Caco-2 (cell line): Measurements from ENCODE around the gene GRIA3. TPM values are rescaled to one million over a fixed set of nuclear protein-coding genes. Genes with fewer than 3 reads are reported as not detected.

ENCODE experiments used
- BruUV-seq: library from RNA; stranded (reverse); fragments of 400-500 nt; replicated peaks from 2 replicates; lab custom pipeline; 2021; lab: Mats Ljungman, UMichigan
- CTCF ChIA-PET: fragments of 300-600 bp; sonication (Branson Sonifier 250); formaldehyde crosslinking; loops from one replicate; lab custom pipeline; 2022; ENCODE audit warnings: antibody characterized with exemption; lab: Charles Lee
- POLR2A ChIA-PET: fragments of 300-600 bp; sonication (Branson Sonifier 250); formaldehyde crosslinking; loops from one replicate; lab custom pipeline; 2022; ENCODE audit warnings: antibody characterized with exemption; lab: Charles Lee
- DNase-seq, 2 experiments: peaks; one replicate each; pipeline versions ENCODE4 v3.0.0 to v3.0.0-alpha.2; 2020 to 2022
- H3K27me3 ChIP-seq: replicated peaks from 2 replicates; pipeline ENCODE4 v1.6.0; 2011; ENCODE audit warnings: low read length; ENCODE audit not compliant: control insufficient read depth, insufficient read depth
- H3K36me3 ChIP-seq: 2 replicates; pipeline ENCODE4 v1.5.1; 2011; ENCODE audit warnings: low read length; ENCODE audit not compliant: control insufficient read depth, insufficient read depth
- H3K4me1 ChIP-seq: fragments of 250-450 bp; sonication (Bioruptor Pico); 2 replicates; pipeline ENCODE4 v1.5.1; 2020; ENCODE audit warnings: mild to moderate bottlenecking
- H3K4me3 ChIP-seq: 2 replicates; pipeline ENCODE4 v1.5.1; 2011; ENCODE audit warnings: low read depth, mild to moderate bottlenecking, control low read depth, low read length
- H3K9me3 ChIP-seq: fragments of 250-450 bp; sonication (Bioruptor Pico); 2 replicates; pipeline ENCODE4 v1.5.1; 2020; ENCODE audit warnings: mild to moderate bottlenecking, moderate library complexity
- H3K27ac Mint-ChIP-seq: one replicate; pipeline ENCODE4 v1.8.0; 2022; ENCODE audit warnings: mixed read lengths; ENCODE audit not compliant: unreplicated experiment
- H3K27me3 Mint-ChIP-seq: one replicate; pipeline ENCODE4 v1.8.0; 2022; ENCODE audit warnings: mixed read lengths; ENCODE audit not compliant: insufficient read depth, unreplicated experiment
- H3K36me3 Mint-ChIP-seq: one replicate; pipeline ENCODE4 v1.8.0; 2022; ENCODE audit warnings: mild to moderate bottlenecking, mixed read lengths; ENCODE audit not compliant: insufficient read depth, unreplicated experiment
- H3K4me1 Mint-ChIP-seq: one replicate; pipeline ENCODE4 v1.8.0; 2022; ENCODE audit warnings: low read depth, mixed read lengths; ENCODE audit not compliant: unreplicated experiment
- H3K4me3 Mint-ChIP-seq: one replicate; pipeline ENCODE4 v1.8.0; 2022; ENCODE audit warnings: mild to moderate bottlenecking, moderate library complexity, mixed read lengths; ENCODE audit not compliant: unreplicated experiment
- H3K9me3 Mint-ChIP-seq: one replicate; pipeline ENCODE4 v1.8.0; 2022; ENCODE audit warnings: mixed read lengths; ENCODE audit not compliant: unreplicated experiment
- intact Hi-C: fragments of 100-400 bp; cut with micrococcal nuclease; formaldehyde crosslinking; loops from one replicate; pipeline ENCODE4 v1.10.0; 2022; ENCODE audit not compliant: unreplicated experiment
- total RNA-seq: library from RNA; stranded (reverse); gene quantifications from 2 replicates; pipeline ENCODE4 v1.2.3, GENCODE V29; 2022
- TF ChIP-seq, protein P1 (sequence below), 2 experiments: fragments of 200-600 bp in 1 of 2; IDR thresholded peaks; 1 replicate in 1 of 2; 2 replicates in 1 of 2; pipeline versions ENCODE4 v1.5.1 to v1.8.0; 2011 to 2022; ENCODE audit warnings: antibody characterized with exemption in 1 of 2, control low read depth in 1 of 2, inconsistent platforms in 1 of 2, low read depth in 1 of 2, low read length in 1 of 2, mild to moderate bottlenecking in 1 of 2, moderate library complexity in 1 of 2; ENCODE audit not compliant: insufficient read depth in 1 of 2, severe bottlenecking in 1 of 2, unreplicated experiment in 1 of 2

GRIA3 gene
- total RNA-seq, 1 experiment from 2014 or later, result not detected

DNA sequence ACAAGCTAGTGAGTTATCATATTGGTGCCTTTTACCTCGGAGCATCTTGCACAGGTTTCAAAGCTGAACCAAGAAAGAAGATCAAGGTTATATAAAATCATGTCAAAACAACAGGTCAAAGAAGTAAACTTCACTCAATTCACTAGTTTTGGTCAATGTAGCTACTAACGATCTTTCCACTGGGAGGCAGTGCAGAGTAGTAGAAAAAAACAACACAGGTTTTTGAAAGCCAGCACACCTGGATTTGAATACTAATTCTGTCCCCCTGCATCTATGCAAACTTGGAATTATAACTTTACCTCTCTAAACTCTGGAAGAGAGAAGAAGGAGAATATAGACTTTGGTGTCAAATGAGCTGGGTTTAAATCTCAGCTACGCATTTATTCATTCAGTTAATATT, 266.1 kb downstream of the GRIA3 start:
- Mint-ChIP-seq H3K27ac (no peak overlapping the region), H3K36me3 (no peaks in the 10 kb centered on the region), H3K4me3 (no peak overlapping the region), H3K27me3 (no peaks in the 10 kb centered on the region), H3K4me1 (no peaks in the 10 kb centered on the region), H3K9me3 (no peaks in the 10 kb centered on the region)
- Histone ChIP-seq H3K27me3 (no peaks in the 10 kb centered on the region), H3K9me3 (no peaks in the 10 kb centered on the region), H3K4me1 (no peaks in the 10 kb centered on the region), H3K4me3 (no peak overlapping the region), H3K36me3 (no peaks in the 10 kb centered on the region)
- intact Hi-C loops, result loop anchor here (5.0 kb wide), 1 partner anchor 282 kb away; the partner anchor contains the start of gene THOC2
- no TSS peak for BruUV-seq
- ChIA-PET CTCF (interaction anchor here (0.7 kb wide), 2 partner anchors 8 to 320 kb away, joined by 3 read pairs; no protein-coding TSS in a partner anchor), POLR2A (no interaction called here)
- peak in 1 of 2 experiments; percentile 1 for DNase-seq
- TF ChIP-seq, protein P1, sequence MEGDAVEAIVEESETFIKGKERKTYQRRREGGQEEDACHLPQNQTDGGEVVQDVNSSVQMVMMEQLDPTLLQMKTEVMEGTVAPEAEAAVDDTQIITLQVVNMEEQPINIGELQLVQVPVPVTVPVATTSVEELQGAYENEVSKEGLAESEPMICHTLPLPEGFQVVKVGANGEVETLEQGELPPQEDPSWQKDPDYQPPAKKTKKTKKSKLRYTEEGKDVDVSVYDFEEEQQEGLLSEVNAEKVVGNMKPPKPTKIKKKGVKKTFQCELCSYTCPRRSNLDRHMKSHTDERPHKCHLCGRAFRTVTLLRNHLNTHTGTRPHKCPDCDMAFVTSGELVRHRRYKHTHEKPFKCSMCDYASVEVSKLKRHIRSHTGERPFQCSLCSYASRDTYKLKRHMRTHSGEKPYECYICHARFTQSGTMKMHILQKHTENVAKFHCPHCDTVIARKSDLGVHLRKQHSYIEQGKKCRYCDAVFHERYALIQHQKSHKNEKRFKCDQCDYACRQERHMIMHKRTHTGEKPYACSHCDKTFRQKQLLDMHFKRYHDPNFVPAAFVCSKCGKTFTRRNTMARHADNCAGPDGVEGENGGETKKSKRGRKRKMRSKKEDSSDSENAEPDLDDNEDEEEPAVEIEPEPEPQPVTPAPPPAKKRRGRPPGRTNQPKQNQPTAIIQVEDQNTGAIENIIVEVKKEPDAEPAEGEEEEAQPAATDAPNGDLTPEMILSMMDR (IDR thresholded peaks at IDR 0.05; ENCODE audit: insufficient read depth in 1 of 2, low read depth in 1 of 2, low read length in 1 of 2, severe bottlenecking in 1 of 2, unreplicated experiment in 1 of 2), result peak; percentile 36 to 46

DNA sequence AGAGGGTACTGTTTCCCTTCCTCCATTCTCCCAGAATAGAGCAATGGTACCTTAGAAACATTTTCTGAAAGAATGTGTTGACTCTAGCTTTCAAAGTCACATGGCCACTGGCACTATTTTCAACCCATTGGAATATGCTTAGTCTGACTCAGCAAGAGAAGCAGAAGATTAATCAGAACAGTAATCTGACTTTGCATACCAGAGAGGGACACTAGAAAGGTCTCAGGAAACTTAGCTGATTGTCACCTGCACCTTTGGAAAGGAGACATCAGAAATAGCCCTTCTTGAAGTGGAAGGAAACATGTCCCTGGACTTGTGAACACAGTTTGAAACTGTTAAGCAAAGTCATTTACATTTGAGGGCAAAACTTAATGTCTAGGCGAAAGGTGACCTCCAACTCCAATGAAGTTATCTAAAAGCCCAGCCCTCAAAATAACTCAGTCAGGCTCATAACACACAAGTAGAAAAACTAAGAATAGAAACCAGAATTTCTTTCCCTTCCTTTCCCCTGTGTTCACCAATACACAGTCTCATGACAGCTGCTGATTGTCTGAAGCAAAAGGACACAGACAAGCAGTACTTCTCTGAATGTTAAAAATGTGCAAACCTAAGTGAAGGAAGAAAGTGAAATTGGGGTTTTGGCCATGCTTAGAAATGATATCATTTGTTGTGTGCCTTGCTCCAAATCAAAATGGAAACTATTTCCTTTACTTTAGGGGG, 270.8 kb downstream of the GRIA3 start:
- Mint-ChIP-seq H3K4me1 (no peaks in the 10 kb centered on the region), H3K27me3 (no peaks in the 10 kb centered on the region), H3K4me3 (no peak overlapping the region), H3K27ac (no peak overlapping the region), H3K36me3 (no peaks in the 10 kb centered on the region), H3K9me3 (no peaks in the 10 kb centered on the region)
- ChIA-PET CTCF (no interaction called here), POLR2A (no interaction called here)
- H3K4me3 ChIP-seq, result no peak overlapping the region
- no peaks in the 10 kb centered on the region for H3K27me3 ChIP-seq
- intact Hi-C loops, result loop anchor here (5.0 kb wide), 1 partner anchor 277 kb away; the partner anchor contains the start of gene THOC2
- DNase-seq, result no peak
- no peaks in the 10 kb centered on the region for H3K4me1 ChIP-seq
- no TSS peak for BruUV-seq
- H3K9me3 ChIP-seq, result no peaks in the 10 kb centered on the region
- H3K36me3 ChIP-seq, result no peaks in the 10 kb centered on the region
- TF ChIP-seq, protein P1 (IDR thresholded peaks at IDR 0.05; ENCODE audit: insufficient read depth in 1 of 2, low read depth in 1 of 2, low read length in 1 of 2, severe bottlenecking in 1 of 2, unreplicated experiment in 1 of 2), result no peak

DNA sequence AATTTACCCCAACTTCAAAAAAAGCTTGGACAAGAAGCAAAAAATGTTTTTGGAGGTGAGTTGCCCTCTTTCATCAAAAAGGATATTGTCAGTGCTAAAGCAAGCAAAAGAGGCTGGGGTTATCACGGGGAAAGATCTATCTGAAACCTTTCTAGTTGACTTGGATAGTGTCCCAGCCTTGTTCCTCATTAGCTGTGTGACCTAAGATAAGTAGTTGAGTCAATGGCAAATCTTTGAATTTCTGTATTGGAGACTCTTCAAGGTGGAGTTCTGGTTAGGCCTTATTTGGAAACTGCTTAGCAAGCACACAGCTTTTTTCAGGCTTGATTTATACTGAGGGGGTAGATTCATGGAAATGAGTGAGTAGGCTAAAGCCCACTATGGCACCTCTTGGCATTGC, 271.6 kb downstream of the GRIA3 start:
- no TSS peak for BruUV-seq
- no peak overlapping the region for H3K4me3 ChIP-seq
- H3K36me3 Mint-ChIP-seq, result no peaks in the 10 kb centered on the region

More for the DNA sequence above, 271.6 kb downstream of the GRIA3 start:
- Histone ChIP-seq H3K27me3 (no peaks in the 10 kb centered on the region), H3K36me3 (no peaks in the 10 kb centered on the region), H3K9me3 (no peaks in the 10 kb centered on the region), H3K4me1 (no peaks in the 10 kb centered on the region)
- no peaks in the 10 kb centered on the region for H3K27me3 Mint-ChIP-seq
- TF ChIP-seq, protein P1 (IDR thresholded peaks at IDR 0.05; ENCODE audit: insufficient read depth in 1 of 2, low read depth in 1 of 2, low read length in 1 of 2, severe bottlenecking in 1 of 2, unreplicated experiment in 1 of 2), result no peak
- ChIA-PET CTCF (no interaction called here), POLR2A (no interaction called here)
- H3K27ac Mint-ChIP-seq, result no peak overlapping the region
- H3K4me3 Mint-ChIP-seq, result no peak overlapping the region
- intact Hi-C loops, result no loop called here
- DNase-seq, result no peak
- H3K9me3 Mint-ChIP-seq, result no peaks in the 10 kb centered on the region
- no peaks in the 10 kb centered on the region for H3K4me1 Mint-ChIP-seq
